H9 (cell line): ENCODE results near the gene EPS8. TPM values are rescaled to one million over a fixed set of nuclear protein-coding genes. Genes with fewer than 3 reads are reported as not detected.

Experiments used
- DNase-seq: peaks from one replicate; pipeline ENCODE4 v3.0.0-alpha.2; 2017
- H2AFZ ChIP-seq: one replicate; pipeline ENCODE4 v1.6.1; 2013; ENCODE audit warnings: mild to moderate bottlenecking, low read length, control low read depth, moderate library complexity
- H2AK5ac ChIP-seq: 2 replicates; pipeline ENCODE4 v1.6.1; 2013; ENCODE audit warnings: low read length, control low read depth, mixed read lengths; ENCODE audit not compliant: insufficient read length
- H2BK120ac ChIP-seq: one replicate; pipeline ENCODE4 v1.6.1; 2013; ENCODE audit warnings: low read depth, mild to moderate bottlenecking, low read length, control low read depth, inconsistent platforms; ENCODE audit not compliant: poor library complexity, severe bottlenecking
- H2BK12ac ChIP-seq: 2 replicates; pipeline ENCODE4 v1.6.1; 2013; ENCODE audit warnings: low read length, control low read depth, mixed read lengths, low read depth; ENCODE audit not compliant: insufficient read length
- H2BK15ac ChIP-seq: 2 replicates; pipeline ENCODE4 v1.6.1; 2013; ENCODE audit warnings: low read depth, low read length, control low read depth
- H2BK20ac ChIP-seq: one replicate; pipeline ENCODE4 v1.6.1; 2013; ENCODE audit warnings: low read depth, mild to moderate bottlenecking, low read length, control low read depth, inconsistent platforms; ENCODE audit not compliant: poor library complexity, severe bottlenecking
- H2BK5ac ChIP-seq: 2 replicates; pipeline ENCODE4 v1.6.1; 2013; ENCODE audit warnings: low read length, control low read depth, mixed read lengths; ENCODE audit not compliant: insufficient read length
- H3K14ac ChIP-seq: 2 replicates; pipeline ENCODE4 v1.6.1; 2013; ENCODE audit warnings: low read length, control low read depth; ENCODE audit not compliant: insufficient read depth
- H3K18ac ChIP-seq: 2 replicates; pipeline ENCODE4 v1.6.1; 2013; ENCODE audit warnings: low read depth, mild to moderate bottlenecking, mixed read lengths, low read length, control low read depth; ENCODE audit not compliant: insufficient read length
- H3K23ac ChIP-seq: 2 replicates; pipeline ENCODE4 v1.6.1; 2013; ENCODE audit warnings: low read length, control low read depth, mixed read lengths, low read depth; ENCODE audit not compliant: insufficient read length
- H3K23me2 ChIP-seq: 2 replicates; pipeline ENCODE4 v1.6.1; 2013; ENCODE audit warnings: low read depth, mild to moderate bottlenecking, mixed read lengths, low read length, control low read depth; ENCODE audit not compliant: insufficient read length, poor library complexity, severe bottlenecking
- H3K27ac ChIP-seq: 2 replicates; pipeline ENCODE4 v1.5.1; 2013; ENCODE audit warnings: low read length, control low read depth, mixed read lengths, low read depth; ENCODE audit not compliant: insufficient read length
- H3K27me3 ChIP-seq: 2 replicates; pipeline ENCODE4 v1.6.1; 2013; ENCODE audit warnings: low read length, control low read depth, inconsistent platforms; ENCODE audit not compliant: insufficient read depth
- H3K4ac ChIP-seq: 2 replicates; pipeline ENCODE4 v1.6.1; 2013; ENCODE audit warnings: low read depth, mild to moderate bottlenecking, control low read depth, inconsistent platforms, low read length, moderate library complexity
- H3K4me1 ChIP-seq: 2 replicates; pipeline ENCODE4 v1.6.1; 2013; ENCODE audit warnings: low read length, control low read depth, inconsistent platforms; ENCODE audit not compliant: insufficient read depth
- H3K4me2 ChIP-seq: 2 replicates; pipeline ENCODE4 v1.6.1; 2013; ENCODE audit warnings: low read length, control low read depth, mixed read lengths; ENCODE audit not compliant: insufficient read length, insufficient read depth
- H3K56ac ChIP-seq: 2 replicates; pipeline ENCODE4 v1.6.1; 2013; ENCODE audit warnings: low read depth, mild to moderate bottlenecking, mixed read lengths, low read length, control low read depth; ENCODE audit not compliant: insufficient read length
- H3K79me1 ChIP-seq: 2 replicates; pipeline ENCODE4 v1.6.1; 2013; ENCODE audit warnings: low read depth, mild to moderate bottlenecking, moderate library complexity, low read length, control low read depth, inconsistent platforms; ENCODE audit not compliant: insufficient read depth, poor library complexity, severe bottlenecking
- H3K79me2 ChIP-seq: 2 replicates; pipeline ENCODE4 v1.6.1; 2013; ENCODE audit warnings: low read length, control low read depth, inconsistent platforms; ENCODE audit not compliant: insufficient read depth
- H3K9ac ChIP-seq: 2 replicates; pipeline ENCODE4 v1.6.1; 2013; ENCODE audit warnings: low read length, control low read depth, mixed read lengths; ENCODE audit not compliant: insufficient read length; ENCODE audit errors: extremely low read depth
- H3K9me3 ChIP-seq: one replicate; pipeline ENCODE4 v1.6.1; 2013; ENCODE audit warnings: low read depth, low read length, inconsistent platforms; ENCODE audit not compliant: control insufficient read depth
- H3T11ph ChIP-seq: one replicate; pipeline ENCODE4 v1.6.1; 2013; ENCODE audit warnings: mild to moderate bottlenecking, low read length, control low read depth, inconsistent platforms
- H4K20me1 ChIP-seq: one replicate; pipeline ENCODE4 v1.6.1; 2013; ENCODE audit not compliant: control insufficient read depth, insufficient read length, insufficient read depth
- H4K5ac ChIP-seq: 2 replicates; pipeline ENCODE4 v1.6.1; 2013; ENCODE audit warnings: low read depth, mild to moderate bottlenecking, mixed read lengths, low read length, control low read depth; ENCODE audit not compliant: insufficient read length
- H4K8ac ChIP-seq: replicated peaks from 2 replicates; pipeline ENCODE4 v1.6.1; 2013; ENCODE audit warnings: low read length, control low read depth, mixed read lengths, low read depth; ENCODE audit not compliant: insufficient read length
- H4K91ac ChIP-seq: 2 replicates; pipeline ENCODE4 v1.6.1; 2013; ENCODE audit warnings: low read depth, mild to moderate bottlenecking, moderate library complexity, mixed read lengths, low read length, control low read depth; ENCODE audit not compliant: insufficient read length
- H3K27ac Mint-ChIP-seq, 3 experiments: 2 replicates in 2 of 3; 3 replicates in 1 of 3; pipeline ENCODE4 v1.8.0; 2020 to 2021; ENCODE audit warnings: mixed read lengths in 3 of 3, mild to moderate bottlenecking in 1 of 3, moderate library complexity in 1 of 3
- H3K27me3 Mint-ChIP-seq: 2 replicates; pipeline ENCODE4 v1.8.0; 2021; ENCODE audit warnings: low read depth, mild to moderate bottlenecking, moderate library complexity, mixed read lengths
- H3K36me3 Mint-ChIP-seq, 3 experiments: 2 replicates in 2 of 3; 3 replicates in 1 of 3; pipeline ENCODE4 v1.8.0; 2020 to 2021; ENCODE audit warnings: low read depth in 3 of 3, mixed read lengths in 3 of 3; ENCODE audit not compliant: insufficient read depth in 1 of 3
- H3K4me1 Mint-ChIP-seq, 2 experiments: 2 replicates each; pipeline ENCODE4 v1.8.0; 2020; ENCODE audit warnings: mixed read lengths in 2 of 2
- H3K4me3 Mint-ChIP-seq, 2 experiments: 2 replicates in 1 of 2; 3 replicates in 1 of 2; pipeline ENCODE4 v1.8.0; 2020 to 2021; ENCODE audit warnings: mild to moderate bottlenecking in 2 of 2, mixed read lengths in 2 of 2, moderate library complexity in 1 of 2
- H3K9me3 Mint-ChIP-seq, 2 experiments: 2 replicates in 1 of 2; 3 replicates in 1 of 2; pipeline ENCODE4 v1.8.0; 2020; ENCODE audit warnings: mild to moderate bottlenecking in 2 of 2, mixed read lengths in 2 of 2, moderate library complexity in 1 of 2
- WGBS: extraction: QIAGEN DNeasy Blood & Tissue Kit; methylation state at CpG from one replicate; pipeline ENCODE4 v1.1.7; 2013; ENCODE audit warnings: missing lambda C conversion rate, low lambda C conversion rate, mixed read lengths; ENCODE audit not compliant: insufficient read length; ENCODE audit errors: extremely low coverage; 5-methylcytosine and 5-hydroxymethylcytosine counted together
- total RNA-seq: library from RNA; stranded (reverse); gene quantifications from 2 replicates; pipeline ENCODE4 v1.2.1, GENCODE V29; 2021
- TF ChIP-seq, protein P1 (sequence below): fragments of 200-600 bp; sonication (generic); conservative IDR thresholded peaks from 3 replicates; pipeline ENCODE4 v1.8.0; 2021; ENCODE audit warnings: antibody characterized with exemption, mild to moderate bottlenecking

EPS8 gene
- total RNA-seq, 1 experiment from 2014 or later = 2.2 TPM

- no peak overlapping the region for H4K8ac ChIP-seq
- no peak overlapping the region for H2BK12ac ChIP-seq
- H3K23ac ChIP-seq = no peak overlapping the region
- no peak overlapping the region for H3K27ac ChIP-seq
- peaks cover 6 to 8% of the 10 kb centered on the region in 2 experiments for H3K4me1 Mint-ChIP-seq
- no peak overlapping the region for H3K9ac ChIP-seq
- no peak overlapping the region for H2AFZ ChIP-seq
- no peak overlapping the region for H2BK20ac ChIP-seq
- H3K79me1 ChIP-seq = no peaks in the 10 kb centered on the region
- no peaks in the 10 kb centered on the region for H3K27me3 ChIP-seq
- no peak overlapping the region for H3T11ph ChIP-seq
- H3K79me2 ChIP-seq = no peaks in the 10 kb centered on the region
- H4K5ac ChIP-seq = no peak overlapping the region
- no CpG with 5 or more reads among the region's 2 CpGs for WGBS
- no peaks in the 10 kb centered on the region for H3K27me3 Mint-ChIP-seq
- no peak overlapping the region for H4K91ac ChIP-seq
- TF ChIP-seq, protein P1, sequence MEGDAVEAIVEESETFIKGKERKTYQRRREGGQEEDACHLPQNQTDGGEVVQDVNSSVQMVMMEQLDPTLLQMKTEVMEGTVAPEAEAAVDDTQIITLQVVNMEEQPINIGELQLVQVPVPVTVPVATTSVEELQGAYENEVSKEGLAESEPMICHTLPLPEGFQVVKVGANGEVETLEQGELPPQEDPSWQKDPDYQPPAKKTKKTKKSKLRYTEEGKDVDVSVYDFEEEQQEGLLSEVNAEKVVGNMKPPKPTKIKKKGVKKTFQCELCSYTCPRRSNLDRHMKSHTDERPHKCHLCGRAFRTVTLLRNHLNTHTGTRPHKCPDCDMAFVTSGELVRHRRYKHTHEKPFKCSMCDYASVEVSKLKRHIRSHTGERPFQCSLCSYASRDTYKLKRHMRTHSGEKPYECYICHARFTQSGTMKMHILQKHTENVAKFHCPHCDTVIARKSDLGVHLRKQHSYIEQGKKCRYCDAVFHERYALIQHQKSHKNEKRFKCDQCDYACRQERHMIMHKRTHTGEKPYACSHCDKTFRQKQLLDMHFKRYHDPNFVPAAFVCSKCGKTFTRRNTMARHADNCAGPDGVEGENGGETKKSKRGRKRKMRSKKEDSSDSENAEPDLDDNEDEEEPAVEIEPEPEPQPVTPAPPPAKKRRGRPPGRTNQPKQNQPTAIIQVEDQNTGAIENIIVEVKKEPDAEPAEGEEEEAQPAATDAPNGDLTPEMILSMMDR = no peak
- no peak overlapping the region for H2BK5ac ChIP-seq
- H3K4me1 ChIP-seq = no peaks in the 10 kb centered on the region
- no peak overlapping the region for H3K4me3 Mint-ChIP-seq
- no peak overlapping the region for H3K27ac Mint-ChIP-seq
- no peaks in the 10 kb centered on the region for H3K9me3 Mint-ChIP-seq
- no peaks in the 10 kb centered on the region for H3K23me2 ChIP-seq
- H3K9me3 ChIP-seq = no peaks in the 10 kb centered on the region
- H3K4me2 ChIP-seq = no peak overlapping the region
- DNase-seq = no peak
- no peaks in the 10 kb centered on the region for H3K36me3 Mint-ChIP-seq
- no peaks in the 10 kb centered on the region for H4K20me1 ChIP-seq
- no peak overlapping the region for H2BK15ac ChIP-seq
- no peak overlapping the region for H3K14ac ChIP-seq
- no peak overlapping the region for H3K4ac ChIP-seq
- H3K56ac ChIP-seq = no peak overlapping the region
- H3K18ac ChIP-seq = no peak overlapping the region
- no peak overlapping the region for H2BK120ac ChIP-seq
- H2AK5ac ChIP-seq = no peak overlapping the region
These were observed 37.4 kb downstream of the EPS8 start for GRCh38 chr12:15751741-15752140.
